CD4-positive, alpha-beta T cell treated with Interleukin-15 for 4 hours (primary cell): ENCODE results near the gene SEMA4F.

Source experiments
- DNase-seq: peaks from one replicate; pipeline ENCODE4 v3.0.0-alpha.2; 2020; ENCODE audit warnings: low spot score

The SEMA4F gene

DNA sequence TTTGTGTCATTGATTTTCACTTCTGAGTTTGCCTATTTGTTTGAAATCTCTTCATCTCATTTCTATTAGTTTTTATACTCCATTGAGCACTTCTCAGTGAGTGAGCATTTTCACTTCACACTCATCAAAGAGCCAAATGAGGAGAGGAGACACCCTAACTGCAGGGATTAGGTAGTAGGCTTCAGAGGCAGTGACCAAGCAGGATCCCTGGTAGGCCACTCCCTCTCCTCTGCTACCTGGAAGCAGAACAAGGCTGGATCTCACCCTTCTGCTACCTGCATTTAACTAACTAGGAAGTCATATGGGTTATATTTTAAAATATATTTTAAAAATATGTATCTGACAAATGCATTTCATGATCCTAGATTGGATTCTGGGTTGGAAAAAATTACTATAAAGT, 52.7 kb downstream of the SEMA4F start:
- no peak for DNase-seq

DNA sequence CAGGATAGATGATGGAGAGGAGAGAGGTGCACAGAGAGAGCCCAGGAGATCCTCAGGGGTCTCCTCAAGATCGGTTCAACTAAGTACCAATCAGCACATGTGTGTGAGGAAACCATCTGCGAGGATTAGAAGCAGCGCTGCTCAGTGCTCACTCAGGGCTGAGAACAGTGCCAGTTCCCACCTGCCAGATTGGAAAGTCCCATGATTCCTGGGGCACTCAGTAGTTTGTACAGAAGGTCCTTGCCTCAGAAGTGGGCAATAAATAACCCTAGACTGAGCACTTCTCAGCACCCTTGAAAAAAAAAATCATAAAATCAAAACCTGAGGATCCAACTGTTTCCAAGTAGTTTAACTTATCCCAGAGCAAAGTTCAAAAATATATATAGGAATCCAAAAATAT, 53.8 kb downstream of the SEMA4F start:
- no peak for DNase-seq

DNA sequence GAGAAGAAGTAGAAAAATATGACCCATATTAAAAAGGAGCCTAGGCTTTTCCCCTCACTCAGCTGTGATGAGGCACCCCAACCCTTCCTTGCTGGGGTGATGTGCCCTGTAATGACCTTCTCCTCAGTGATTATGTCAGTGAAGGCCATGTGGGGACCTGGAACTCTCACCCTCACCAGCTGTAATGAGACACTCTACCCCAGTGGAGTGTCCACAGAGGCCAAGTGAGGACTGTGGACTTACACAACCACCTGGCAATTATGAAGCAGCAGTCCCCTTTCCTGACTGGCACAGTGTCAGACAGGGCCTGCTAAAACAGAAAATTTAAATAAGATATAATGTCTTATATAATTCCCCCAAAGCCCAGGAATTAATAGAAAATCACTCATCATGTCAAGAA, 54.2 kb downstream of the SEMA4F start:
- DNase-seq: no peak

DNA sequence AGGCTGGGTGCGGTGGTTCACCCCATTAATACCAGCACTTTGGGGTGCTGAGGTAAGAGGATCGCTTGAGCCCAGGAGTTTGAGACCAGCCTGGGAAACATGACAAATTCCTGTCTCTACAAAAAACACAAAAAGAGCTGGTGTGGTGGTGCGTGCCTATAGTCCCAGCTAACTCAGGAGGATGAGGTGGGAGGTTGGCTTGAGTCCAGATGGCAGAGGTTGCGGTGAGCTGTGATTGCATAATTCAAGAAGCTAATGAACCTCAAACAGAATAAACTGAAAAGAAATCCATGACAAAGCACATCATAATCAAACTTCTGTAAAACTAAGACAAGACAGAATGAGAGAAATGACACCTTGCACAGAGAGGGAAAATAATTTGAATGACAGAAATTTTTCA, 54.8 kb downstream of the SEMA4F start:
- no peak for DNase-seq

DNA sequence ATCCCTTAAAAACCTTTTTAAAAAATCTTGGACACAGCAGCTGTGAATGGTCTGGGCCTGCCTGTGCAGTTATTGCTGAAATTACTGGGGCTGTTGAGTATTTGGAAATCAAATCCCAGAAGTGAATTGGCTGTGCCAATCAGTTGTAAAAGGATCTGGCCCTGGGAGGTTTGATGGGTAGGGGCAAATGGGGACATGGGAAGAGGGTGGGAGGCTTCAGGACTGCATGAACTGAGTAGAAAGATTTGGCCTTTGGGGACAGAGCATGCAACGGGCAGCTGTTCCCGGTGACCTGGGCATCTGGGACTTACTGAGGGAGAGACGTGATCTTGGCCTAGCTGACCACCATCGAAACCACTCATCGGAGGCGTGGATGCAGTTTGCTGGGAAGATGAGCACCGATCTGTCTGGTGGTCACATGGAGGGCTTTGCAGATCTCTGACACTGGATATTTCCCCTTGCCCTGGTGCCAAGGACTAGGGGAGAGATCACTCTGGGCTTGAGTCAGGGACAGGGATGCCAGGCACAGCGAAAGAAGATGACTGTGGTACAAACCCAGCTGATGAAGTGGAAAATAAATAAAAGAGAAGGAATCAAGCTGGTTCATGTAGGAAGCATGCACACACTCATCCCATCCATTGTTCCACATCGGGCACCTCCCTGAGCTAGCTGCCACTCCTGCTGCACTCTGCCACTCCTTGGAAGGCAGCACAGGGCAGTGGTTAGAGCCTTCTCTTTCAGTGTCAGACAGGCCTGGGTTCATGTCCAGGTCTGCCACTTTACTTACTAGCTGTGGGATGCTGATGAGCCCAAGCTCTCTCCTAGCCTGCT, 58.4 kb downstream of the SEMA4F start:
- no peak for DNase-seq

DNA sequence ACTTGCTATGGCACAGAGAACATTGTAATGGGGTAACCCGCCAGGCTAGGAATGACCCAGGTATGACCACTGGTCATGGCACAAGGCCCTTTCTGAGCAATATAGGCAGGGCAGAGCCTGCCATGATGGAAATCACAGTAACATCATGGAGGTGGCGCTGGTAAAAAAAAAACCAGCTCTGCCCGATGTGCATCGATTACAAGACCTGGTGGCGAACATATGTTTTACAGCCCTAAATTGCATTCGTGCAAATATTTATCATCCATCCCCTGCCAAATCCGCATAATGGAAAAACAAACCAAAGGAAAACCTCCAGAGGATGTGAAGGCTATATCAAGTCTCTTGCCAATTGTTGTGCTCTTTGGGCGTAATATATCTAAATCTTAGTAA, 60.6 kb downstream of the SEMA4F start:
- no peak for DNase-seq

DNA sequence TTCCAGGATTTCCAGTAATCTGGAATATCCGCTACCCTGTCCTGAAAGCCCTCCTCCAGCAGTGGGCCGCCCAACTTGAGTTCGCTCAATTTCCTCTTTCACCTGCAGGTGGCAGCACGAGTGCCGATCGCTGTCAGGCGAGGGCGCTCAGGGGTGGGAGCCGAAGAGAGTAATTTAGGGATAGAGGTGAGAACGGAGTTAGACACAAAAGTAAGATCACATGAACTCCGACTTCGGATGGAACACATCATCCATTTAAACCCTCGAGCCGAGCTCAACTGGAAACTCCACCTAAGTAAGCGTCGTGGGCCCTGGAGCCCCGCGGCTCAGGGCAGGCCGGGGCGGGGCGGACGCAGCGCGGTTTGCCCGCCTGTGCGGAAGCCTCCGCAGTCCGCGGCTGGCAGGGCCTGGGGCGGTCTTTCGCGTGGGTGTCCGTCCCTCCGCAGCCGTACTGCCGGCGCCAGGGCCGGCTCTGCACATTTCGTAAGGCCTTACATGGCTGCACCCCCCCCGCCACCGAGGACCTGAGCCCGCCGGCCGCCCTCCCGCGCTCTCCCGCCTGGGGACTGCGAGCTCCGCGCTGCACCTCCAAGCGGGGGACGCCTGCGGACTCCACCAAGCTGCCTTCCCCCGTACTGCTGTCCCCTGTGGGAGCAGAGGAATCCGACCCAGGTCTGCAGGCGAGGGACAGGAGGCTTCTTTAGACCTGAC, 61.2 kb downstream of the SEMA4F start:
- peak; percentile 83 for DNase-seq

DNA sequence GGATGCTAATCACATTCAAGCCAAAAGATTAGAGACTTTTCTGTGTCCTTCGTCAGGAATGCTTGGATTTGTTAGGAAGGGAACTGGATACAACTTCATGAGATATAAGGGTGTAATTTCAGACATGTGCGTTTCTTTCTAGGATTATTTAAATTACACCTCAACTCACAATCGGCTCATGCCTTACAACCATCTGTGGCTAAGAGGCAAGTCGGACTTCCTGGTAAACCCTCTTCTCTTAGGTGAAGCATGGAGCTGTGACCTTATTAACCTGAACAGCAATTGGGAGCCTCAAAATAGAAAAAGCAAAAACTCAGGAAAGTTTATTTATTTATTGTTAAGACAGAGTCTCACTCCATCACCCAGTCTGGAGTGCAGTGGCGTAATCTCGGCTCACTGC, 61.8 kb downstream of the SEMA4F start:
- DNase-seq: no peak

DNA sequence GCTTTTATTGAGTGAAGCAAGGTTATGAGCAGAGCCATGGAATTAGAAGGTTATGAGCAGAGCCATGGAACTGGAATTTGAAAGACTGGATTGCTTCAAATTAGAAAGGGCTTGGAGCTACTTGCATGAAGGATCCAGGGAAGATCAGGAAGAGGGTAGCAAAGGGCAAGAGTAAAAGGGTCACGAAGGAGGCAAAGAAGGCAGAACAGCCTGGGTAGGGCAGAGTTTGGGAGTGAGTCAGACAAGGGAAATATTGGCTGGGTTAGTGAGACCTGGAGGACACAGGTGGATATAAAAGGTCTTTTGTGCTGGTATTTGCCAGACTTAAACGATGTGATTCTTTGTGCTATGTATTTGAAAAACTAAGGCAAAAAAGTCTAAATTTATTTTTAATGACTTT, 65.0 kb downstream of the SEMA4F start:
- no peak for DNase-seq

DNA sequence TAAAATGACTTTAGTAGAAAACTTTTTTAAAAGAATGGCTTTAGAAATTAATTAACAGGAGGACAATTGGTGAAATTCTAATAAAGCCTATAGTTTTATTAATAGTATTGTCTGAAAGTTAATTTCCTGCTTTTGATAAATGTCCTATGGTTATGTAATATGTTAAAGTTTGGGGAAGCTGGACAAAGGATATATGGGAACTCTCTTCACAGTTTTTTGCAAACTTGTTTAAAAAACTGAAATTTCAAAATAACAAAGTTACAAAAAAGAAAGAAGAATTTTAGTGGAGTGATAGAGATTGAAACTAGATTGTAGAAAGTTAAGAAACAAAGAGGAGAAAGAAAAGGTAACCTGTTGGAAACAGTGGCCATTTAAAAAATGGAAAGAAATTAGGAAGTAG, 67.3 kb downstream of the SEMA4F start:
- no peak for DNase-seq

DNA sequence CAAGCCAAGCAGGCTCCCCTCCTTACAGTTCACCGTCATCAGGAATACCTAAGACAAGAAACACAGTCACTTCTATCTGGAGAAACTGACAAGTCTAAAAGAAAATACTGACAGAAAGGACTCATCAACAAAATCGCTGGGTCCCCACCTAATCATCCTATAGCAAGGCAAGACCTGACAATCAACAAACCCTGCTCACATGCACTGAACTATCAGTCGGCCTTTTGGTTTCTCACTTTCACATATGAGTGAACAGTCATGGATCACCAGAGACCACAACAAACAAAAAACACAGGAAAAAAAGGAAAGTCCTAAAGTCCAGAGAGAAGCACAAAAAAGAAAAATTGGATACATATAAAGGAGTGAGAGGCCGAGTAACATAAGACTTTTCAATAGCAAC, 70.4 kb downstream of the SEMA4F start:
- no peak for DNase-seq

DNA sequence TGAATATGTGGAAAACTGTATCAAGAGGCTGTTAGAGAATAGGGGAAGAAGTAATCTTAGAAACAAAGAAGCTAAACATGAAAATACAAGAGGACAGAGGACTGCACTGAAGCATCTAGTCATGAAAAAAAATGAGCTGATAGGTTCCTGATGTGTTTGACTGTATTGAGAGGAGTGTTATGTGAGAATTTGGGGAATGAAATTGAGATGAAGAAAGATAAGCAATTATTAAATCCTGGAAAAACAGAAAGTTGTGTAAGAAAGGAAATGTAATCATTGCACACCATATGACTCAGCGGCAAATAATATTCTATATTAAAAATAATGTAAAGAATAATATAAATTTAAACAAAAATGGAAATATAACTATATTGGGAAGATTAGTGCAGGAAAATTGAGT, 71.2 kb downstream of the SEMA4F start:
- no peak for DNase-seq

DNA sequence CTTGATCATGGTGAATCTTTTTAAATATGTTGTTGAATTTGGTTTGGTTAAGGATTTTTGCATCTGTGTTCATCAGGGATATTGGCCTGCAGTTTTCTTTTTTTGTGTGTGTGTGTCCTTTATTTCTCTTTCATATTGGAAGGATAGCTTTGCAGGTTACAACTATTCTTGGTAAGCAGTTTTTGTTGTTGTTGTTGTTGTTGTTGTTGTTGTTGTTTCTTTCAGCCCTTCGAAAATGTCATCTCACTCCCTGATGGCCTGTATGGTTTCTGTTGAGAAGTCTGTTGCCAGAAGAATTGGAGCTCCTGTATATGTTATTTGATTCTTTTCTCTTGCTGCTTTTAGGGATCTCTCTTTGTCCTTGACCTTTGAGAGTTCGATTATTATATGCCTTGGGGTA, 74.8 kb downstream of the SEMA4F start:
- no peak for DNase-seq

DNA sequence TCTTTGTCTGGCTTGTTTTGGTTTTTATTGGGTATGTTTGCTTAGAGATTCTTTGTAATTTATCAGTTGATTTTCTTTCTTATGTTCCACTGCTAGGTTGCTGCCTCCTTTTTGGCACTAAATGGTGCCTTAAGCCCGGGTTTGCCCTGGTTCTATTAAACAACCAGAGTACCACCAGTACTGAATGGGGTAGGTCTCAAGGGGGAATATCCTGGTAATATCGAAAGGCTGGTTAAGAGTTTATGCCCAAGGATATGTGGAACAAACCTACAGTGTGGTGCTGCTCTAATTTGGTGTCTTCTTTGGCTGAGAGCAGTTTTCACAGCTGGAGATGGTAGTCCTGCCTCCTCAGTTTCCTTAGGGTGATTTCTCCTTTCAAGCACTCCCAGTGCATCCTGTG, 76.5 kb downstream of the SEMA4F start:
- no peak for DNase-seq
